ENCODE data around the gene FBL.
"Not testable (repeated sequence)": the region's sequence is repeated elsewhere in the genome, so short reads cannot be mapped to it uniquely, and the experiment has no call there.

The FBL gene

GRCh38 chr19:39845933-39846677 is at the start of gene FBL:
Gene FBL (minus strand): TSS chr19:39846379. CDS start chr19:39846300, 79 bp downstream.
- peak; percentile 91 for DNase-seq (ENCODE audit: low spot score)

GRCh38 chr19:39895096-39895495 is 48.9 kb upstream of the FBL start:
- not testable (repeated sequence) for DNase-seq (ENCODE audit: low spot score)

- DNase-seq (ENCODE audit: low spot score) = not testable (repeated sequence)
Measured at GRCh38 chr19:39894236-39894606, 48.0 kb upstream of the FBL start.

- not testable (repeated sequence) for DNase-seq (ENCODE audit: low spot score)
Measured at GRCh38 chr19:39893366-39894235, 47.4 kb upstream of the FBL start.

- not testable (repeated sequence) for DNase-seq (ENCODE audit: low spot score)
Measured at GRCh38 chr19:39892506-39892902, 46.3 kb upstream of the FBL start.

GRCh38 chr19:39891660-39892505 is 45.7 kb upstream of the FBL start:
- DNase-seq (ENCODE audit: low spot score) = peak; percentile 33

GRCh38 chr19:39890755-39891551 is 44.8 kb upstream of the FBL start:
- DNase-seq (ENCODE audit: low spot score) = no peak

GRCh38 chr19:39889872-39890754 is 43.9 kb upstream of the FBL start:
- not testable (repeated sequence) for DNase-seq (ENCODE audit: low spot score)

GRCh38 chr19:39887456-39887951 is 41.3 kb upstream of the FBL start:
- not testable (repeated sequence) for DNase-seq (ENCODE audit: low spot score)

- not testable (repeated sequence) for DNase-seq (ENCODE audit: low spot score)
Measured at GRCh38 chr19:39885821-39886554, 39.8 kb upstream of the FBL start.

- DNase-seq (ENCODE audit: low spot score) = not testable (repeated sequence)
Measured at GRCh38 chr19:39884721-39885120, 38.5 kb upstream of the FBL start.

- DNase-seq (ENCODE audit: low spot score) = not testable (repeated sequence)
Measured at GRCh38 chr19:39882645-39883044, 36.5 kb upstream of the FBL start.

GRCh38 chr19:39881495-39882110 is 35.4 kb upstream of the FBL start:
- not testable (repeated sequence) for DNase-seq (ENCODE audit: low spot score)

GRCh38 chr19:39880241-39880640 is 34.1 kb upstream of the FBL start:
- not testable (repeated sequence) for DNase-seq (ENCODE audit: low spot score)

- not testable (repeated sequence) for DNase-seq (ENCODE audit: low spot score)
Measured at GRCh38 chr19:39879796-39880195, 33.6 kb upstream of the FBL start.

GRCh38 chr19:39878866-39879265 is 32.7 kb upstream of the FBL start:
- not testable (repeated sequence) for DNase-seq (ENCODE audit: low spot score)

GRCh38 chr19:39878398-39878797 is 32.2 kb upstream of the FBL start:
- no peak for DNase-seq (ENCODE audit: low spot score)

GRCh38 chr19:39877982-39878381 is 31.8 kb upstream of the FBL start:
- DNase-seq (ENCODE audit: low spot score) = not testable (repeated sequence)

GRCh38 chr19:39877488-39877887 is 31.3 kb upstream of the FBL start:
- DNase-seq (ENCODE audit: low spot score) = not testable (repeated sequence)
